HG02970 (cell line): Measurements from ENCODE around the gene TSHR.
A peak's percentile ranks its signal among the peaks of the same experiment; 100 is the strongest.

Source experiments
- ATAC-seq: cut with Tn5 transposase; IDR thresholded peaks from one replicate; pipeline ENCODE4 v1.9.1; 2021; ENCODE audit warnings: mild to moderate bottlenecking, moderate library complexity, moderate number of reproducible peaks; ENCODE audit not compliant: unreplicated experiment, low FRiP score

The TSHR gene

GRCh38 chr14:81170104-81170828 lies 214.8 kb downstream of the TSHR start:
- peak; percentile 95 for ATAC-seq

- ATAC-seq = no peak
Measured at GRCh38 chr14:81170829-81171195, 215.4 kb downstream of the TSHR start.

- ATAC-seq = no peak
Measured at GRCh38 chr14:81172353-81172752, 216.9 kb downstream of the TSHR start.

GRCh38 chr14:81172881-81173280 lies 217.5 kb downstream of the TSHR start:
- no peak for ATAC-seq

DNA sequence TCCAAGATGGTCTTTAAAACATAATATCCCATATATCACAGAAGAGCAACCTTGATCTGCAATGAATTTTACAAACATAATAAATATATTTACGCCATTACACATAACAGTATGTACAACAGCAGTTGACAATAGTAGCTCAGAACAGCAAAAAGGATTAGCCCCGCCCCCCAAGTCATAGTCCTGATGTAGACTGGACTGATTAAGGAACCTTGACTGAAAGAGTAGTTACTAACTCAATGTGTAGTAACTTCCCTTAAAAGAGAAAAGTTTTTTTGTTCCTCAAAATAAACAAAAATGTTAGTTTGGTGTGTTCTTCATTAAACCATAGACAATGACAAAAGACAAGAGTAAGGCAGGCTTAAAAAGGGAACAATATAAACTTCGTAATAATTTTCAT lies 220.8 kb downstream of the TSHR start:
- no peak for ATAC-seq

- ATAC-seq = no peak
Measured at GRCh38 chr14:81177225-81177624, 221.8 kb downstream of the TSHR start.

DNA sequence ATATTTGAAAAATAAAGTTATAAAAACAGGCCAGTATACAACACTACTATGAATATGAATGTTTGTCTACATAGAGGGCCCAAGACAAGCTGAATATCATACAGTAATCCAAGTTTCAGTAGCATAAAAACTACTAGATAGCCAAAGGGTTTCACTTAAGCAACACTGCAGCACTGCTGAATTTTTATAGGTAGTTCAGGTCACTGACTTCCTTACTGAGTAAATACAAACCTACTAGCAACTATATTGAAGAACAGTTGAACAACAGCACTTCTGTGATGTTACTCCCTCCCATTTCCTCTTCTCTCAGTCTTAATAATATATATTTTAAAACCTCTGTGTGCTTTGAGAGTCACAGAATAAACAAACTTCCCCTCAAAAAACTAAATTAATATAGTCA lies 222.6 kb downstream of the TSHR start:
- no peak for ATAC-seq

DNA sequence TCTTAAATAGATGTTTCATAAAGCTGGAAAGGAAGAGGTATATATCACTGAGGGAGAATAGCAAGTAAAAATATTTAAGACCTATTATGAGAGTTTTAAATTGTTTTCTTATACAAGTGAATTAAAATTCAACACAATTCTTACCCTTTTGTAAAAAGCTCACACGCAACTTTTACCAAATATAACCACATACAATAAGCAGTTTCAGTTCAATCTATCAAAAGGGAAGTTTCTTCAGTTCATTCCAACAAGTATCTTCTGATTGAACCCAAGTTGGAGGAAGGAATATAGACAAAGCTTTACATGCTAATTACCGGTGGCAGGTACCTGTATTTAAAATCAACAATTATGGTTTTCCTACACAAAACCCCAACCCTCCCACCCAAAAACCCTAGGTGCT lies 224.2 kb downstream of the TSHR start:
- ATAC-seq = no peak

GRCh38 chr14:81187832-81188522 lies 232.6 kb downstream of the TSHR start:
- peak; percentile 66 for ATAC-seq

DNA sequence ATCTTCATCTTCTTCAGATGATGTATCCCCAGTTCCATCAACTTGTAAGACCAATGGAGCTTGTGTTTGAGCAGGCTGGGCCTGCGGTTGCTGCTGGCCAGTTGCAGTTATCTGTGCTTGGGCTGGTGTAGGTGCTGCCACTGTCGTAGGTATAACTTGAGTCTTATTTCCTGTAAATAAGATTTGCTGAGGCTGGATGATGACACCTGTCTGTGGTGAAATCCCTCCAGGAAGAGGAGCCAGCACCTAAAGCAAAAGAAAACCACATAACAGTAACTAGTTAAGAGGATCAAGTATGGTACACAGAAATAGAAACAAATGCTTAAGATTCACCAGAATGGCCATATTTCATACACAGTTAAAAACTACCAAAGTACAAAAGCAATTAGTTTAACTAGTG lies 237.2 kb downstream of the TSHR start:
- no peak for ATAC-seq

DNA sequence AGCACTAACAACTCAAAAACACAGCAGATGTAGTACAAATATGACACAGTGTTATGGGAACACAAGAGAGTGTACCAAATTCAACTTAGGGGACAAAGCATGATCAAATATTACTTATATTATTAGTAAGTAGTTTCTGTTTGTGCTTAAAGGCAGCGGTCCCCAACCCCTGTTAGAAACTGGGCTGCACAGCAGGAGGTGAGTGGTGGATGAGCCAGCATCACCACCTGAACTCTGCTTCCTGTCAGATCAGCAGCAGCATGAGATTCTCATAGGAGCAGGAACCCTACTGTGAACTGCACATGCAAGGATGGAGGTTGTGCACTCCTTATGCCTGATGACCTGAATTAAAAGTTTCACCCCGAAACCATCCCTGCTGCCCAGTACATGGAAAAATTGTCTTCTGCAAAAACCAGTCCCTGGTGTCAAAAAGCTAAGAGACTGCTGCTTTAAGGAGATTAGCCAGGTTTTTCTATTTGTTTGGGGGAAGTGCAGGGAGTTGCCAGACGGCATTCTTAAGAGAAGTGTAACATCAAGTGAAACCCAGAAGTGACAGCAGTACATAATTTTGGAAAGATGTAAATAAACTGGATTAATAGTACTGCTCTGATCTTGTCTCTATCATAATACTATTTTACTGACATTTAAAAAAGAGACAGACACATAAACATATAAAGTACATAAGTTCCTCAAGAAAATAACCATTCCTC lies 238.7 kb downstream of the TSHR start:
- no peak for ATAC-seq
